H9 (cell line): ENCODE data around the gene DDX28. TPM values are rescaled to one million over a fixed set of nuclear protein-coding genes. Genes with fewer than 3 reads are reported as not detected.

Experiments used
- DNase-seq: peaks from one replicate; pipeline ENCODE4 v3.0.0-alpha.2; 2017
- H2AFZ ChIP-seq: one replicate; pipeline ENCODE4 v1.6.1; 2013; ENCODE audit warnings: mild to moderate bottlenecking, low read length, control low read depth, moderate library complexity
- H2AK5ac ChIP-seq: 2 replicates; pipeline ENCODE4 v1.6.1; 2013; ENCODE audit warnings: low read length, control low read depth, mixed read lengths; ENCODE audit not compliant: insufficient read length
- H2BK120ac ChIP-seq: one replicate; pipeline ENCODE4 v1.6.1; 2013; ENCODE audit warnings: low read depth, mild to moderate bottlenecking, low read length, control low read depth, inconsistent platforms; ENCODE audit not compliant: poor library complexity, severe bottlenecking
- H2BK12ac ChIP-seq: 2 replicates; pipeline ENCODE4 v1.6.1; 2013; ENCODE audit warnings: low read length, control low read depth, mixed read lengths, low read depth; ENCODE audit not compliant: insufficient read length
- H2BK15ac ChIP-seq: 2 replicates; pipeline ENCODE4 v1.6.1; 2013; ENCODE audit warnings: low read depth, low read length, control low read depth
- H2BK20ac ChIP-seq: one replicate; pipeline ENCODE4 v1.6.1; 2013; ENCODE audit warnings: low read depth, mild to moderate bottlenecking, low read length, control low read depth, inconsistent platforms; ENCODE audit not compliant: poor library complexity, severe bottlenecking
- H2BK5ac ChIP-seq: 2 replicates; pipeline ENCODE4 v1.6.1; 2013; ENCODE audit warnings: low read length, control low read depth, mixed read lengths; ENCODE audit not compliant: insufficient read length
- H3K14ac ChIP-seq: 2 replicates; pipeline ENCODE4 v1.6.1; 2013; ENCODE audit warnings: low read length, control low read depth; ENCODE audit not compliant: insufficient read depth
- H3K18ac ChIP-seq: 2 replicates; pipeline ENCODE4 v1.6.1; 2013; ENCODE audit warnings: low read depth, mild to moderate bottlenecking, mixed read lengths, low read length, control low read depth; ENCODE audit not compliant: insufficient read length
- H3K23ac ChIP-seq: 2 replicates; pipeline ENCODE4 v1.6.1; 2013; ENCODE audit warnings: low read length, control low read depth, mixed read lengths, low read depth; ENCODE audit not compliant: insufficient read length
- H3K23me2 ChIP-seq: 2 replicates; pipeline ENCODE4 v1.6.1; 2013; ENCODE audit warnings: low read depth, mild to moderate bottlenecking, mixed read lengths, low read length, control low read depth; ENCODE audit not compliant: insufficient read length, poor library complexity, severe bottlenecking
- H3K27ac ChIP-seq: 2 replicates; pipeline ENCODE4 v1.5.1; 2013; ENCODE audit warnings: low read length, control low read depth, mixed read lengths, low read depth; ENCODE audit not compliant: insufficient read length
- H3K27me3 ChIP-seq: 2 replicates; pipeline ENCODE4 v1.6.1; 2013; ENCODE audit warnings: low read length, control low read depth, inconsistent platforms; ENCODE audit not compliant: insufficient read depth
- H3K4ac ChIP-seq: 2 replicates; pipeline ENCODE4 v1.6.1; 2013; ENCODE audit warnings: low read depth, mild to moderate bottlenecking, control low read depth, inconsistent platforms, low read length, moderate library complexity
- H3K4me1 ChIP-seq: 2 replicates; pipeline ENCODE4 v1.6.1; 2013; ENCODE audit warnings: low read length, control low read depth, inconsistent platforms; ENCODE audit not compliant: insufficient read depth
- H3K4me2 ChIP-seq: 2 replicates; pipeline ENCODE4 v1.6.1; 2013; ENCODE audit warnings: low read length, control low read depth, mixed read lengths; ENCODE audit not compliant: insufficient read length, insufficient read depth
- H3K56ac ChIP-seq: 2 replicates; pipeline ENCODE4 v1.6.1; 2013; ENCODE audit warnings: low read depth, mild to moderate bottlenecking, mixed read lengths, low read length, control low read depth; ENCODE audit not compliant: insufficient read length
- H3K79me1 ChIP-seq: 2 replicates; pipeline ENCODE4 v1.6.1; 2013; ENCODE audit warnings: low read depth, mild to moderate bottlenecking, moderate library complexity, low read length, control low read depth, inconsistent platforms; ENCODE audit not compliant: insufficient read depth, poor library complexity, severe bottlenecking
- H3K79me2 ChIP-seq: 2 replicates; pipeline ENCODE4 v1.6.1; 2013; ENCODE audit warnings: low read length, control low read depth, inconsistent platforms; ENCODE audit not compliant: insufficient read depth
- H3K9ac ChIP-seq: 2 replicates; pipeline ENCODE4 v1.6.1; 2013; ENCODE audit warnings: low read length, control low read depth, mixed read lengths; ENCODE audit not compliant: insufficient read length; ENCODE audit errors: extremely low read depth
- H3K9me3 ChIP-seq: one replicate; pipeline ENCODE4 v1.6.1; 2013; ENCODE audit warnings: low read depth, low read length, inconsistent platforms; ENCODE audit not compliant: control insufficient read depth
- H3T11ph ChIP-seq: one replicate; pipeline ENCODE4 v1.6.1; 2013; ENCODE audit warnings: mild to moderate bottlenecking, low read length, control low read depth, inconsistent platforms
- H4K20me1 ChIP-seq: one replicate; pipeline ENCODE4 v1.6.1; 2013; ENCODE audit not compliant: control insufficient read depth, insufficient read length, insufficient read depth
- H4K5ac ChIP-seq: 2 replicates; pipeline ENCODE4 v1.6.1; 2013; ENCODE audit warnings: low read depth, mild to moderate bottlenecking, mixed read lengths, low read length, control low read depth; ENCODE audit not compliant: insufficient read length
- H4K8ac ChIP-seq: replicated peaks from 2 replicates; pipeline ENCODE4 v1.6.1; 2013; ENCODE audit warnings: low read length, control low read depth, mixed read lengths, low read depth; ENCODE audit not compliant: insufficient read length
- H4K91ac ChIP-seq: 2 replicates; pipeline ENCODE4 v1.6.1; 2013; ENCODE audit warnings: low read depth, mild to moderate bottlenecking, moderate library complexity, mixed read lengths, low read length, control low read depth; ENCODE audit not compliant: insufficient read length
- H3K27ac Mint-ChIP-seq, 3 experiments: 2 replicates in 2 of 3; 3 replicates in 1 of 3; pipeline ENCODE4 v1.8.0; 2020 to 2021; ENCODE audit warnings: mixed read lengths in 3 of 3, mild to moderate bottlenecking in 1 of 3, moderate library complexity in 1 of 3
- H3K27me3 Mint-ChIP-seq: 2 replicates; pipeline ENCODE4 v1.8.0; 2021; ENCODE audit warnings: low read depth, mild to moderate bottlenecking, moderate library complexity, mixed read lengths
- H3K36me3 Mint-ChIP-seq, 3 experiments: 2 replicates in 2 of 3; 3 replicates in 1 of 3; pipeline ENCODE4 v1.8.0; 2020 to 2021; ENCODE audit warnings: low read depth in 3 of 3, mixed read lengths in 3 of 3; ENCODE audit not compliant: insufficient read depth in 1 of 3
- H3K4me1 Mint-ChIP-seq, 2 experiments: 2 replicates each; pipeline ENCODE4 v1.8.0; 2020; ENCODE audit warnings: mixed read lengths in 2 of 2
- H3K4me3 Mint-ChIP-seq, 2 experiments: 2 replicates in 1 of 2; 3 replicates in 1 of 2; pipeline ENCODE4 v1.8.0; 2020 to 2021; ENCODE audit warnings: mild to moderate bottlenecking in 2 of 2, mixed read lengths in 2 of 2, moderate library complexity in 1 of 2
- H3K9me3 Mint-ChIP-seq, 2 experiments: 2 replicates in 1 of 2; 3 replicates in 1 of 2; pipeline ENCODE4 v1.8.0; 2020; ENCODE audit warnings: mild to moderate bottlenecking in 2 of 2, mixed read lengths in 2 of 2, moderate library complexity in 1 of 2
- CTCF ChIP-seq: fragments of 200-600 bp; sonication (generic); conservative IDR thresholded peaks from 3 replicates; pipeline ENCODE4 v1.8.0; 2021; ENCODE audit warnings: antibody characterized with exemption, mild to moderate bottlenecking
- WGBS: extraction: QIAGEN DNeasy Blood & Tissue Kit; methylation state at CpG from one replicate; pipeline ENCODE4 v1.1.7; 2013; ENCODE audit warnings: missing lambda C conversion rate, low lambda C conversion rate, mixed read lengths; ENCODE audit not compliant: insufficient read length; ENCODE audit errors: extremely low coverage; 5-methylcytosine and 5-hydroxymethylcytosine counted together
- total RNA-seq: library from RNA; stranded (reverse); gene quantifications from 2 replicates; pipeline ENCODE4 v1.2.1, GENCODE V29; 2021

The DDX28 gene
- total RNA-seq, 1 experiment from 2014 or later: 22.9 TPM

GRCh38 chr16:67982011-67982696 lies 40.9 kb downstream of the DDX28 start:
- H3K27me3 ChIP-seq: no peaks in the 10 kb centered on the region; the same call in 1 of the 2 replicates
- H3K56ac ChIP-seq: no peak overlapping the region
- H3K23me2 ChIP-seq: no peaks in the 10 kb centered on the region
- H3K79me2 ChIP-seq: no peaks in the 10 kb centered on the region
- Mint-ChIP-seq H3K27ac (peak overlapping the region in 1 of 3 experiments; percentile 52; a peak in 1 of 7 replicates), H3K27me3 (peaks cover 10% of the 10 kb centered on the region), H3K36me3 (no peaks in the 10 kb centered on the region), H3K9me3 (no peaks in the 10 kb centered on the region), H3K4me3 (no peak overlapping the region), H3K4me1 (peaks cover 6 to 8% of the 10 kb centered on the region in 2 experiments)
- no CpG with 5 or more reads among the region's 49 CpGs for WGBS
- no peak overlapping the region for H3K23ac ChIP-seq
- no peak overlapping the region for H2AFZ ChIP-seq
- H4K20me1 ChIP-seq: no peaks in the 10 kb centered on the region
- no peaks in the 10 kb centered on the region for H3K9me3 ChIP-seq
- H3K4me2 ChIP-seq: no peak overlapping the region
- no peak overlapping the region for H3K14ac ChIP-seq
- H4K5ac ChIP-seq: no peak overlapping the region
- H3K27ac ChIP-seq: no peak overlapping the region
- no peak overlapping the region for H2BK120ac ChIP-seq
- H3T11ph ChIP-seq: no peak overlapping the region
- no peak overlapping the region for H2BK15ac ChIP-seq
- DNase-seq: no peak
- no peak overlapping the region for H4K8ac ChIP-seq
- no peak overlapping the region for H4K91ac ChIP-seq
- no peak overlapping the region for H3K4ac ChIP-seq
- no peak overlapping the region for H2BK12ac ChIP-seq
- no peak overlapping the region for H2BK20ac ChIP-seq
- no peak overlapping the region for H2BK5ac ChIP-seq
- TF ChIP-seq CTCF: no peak
- H2AK5ac ChIP-seq: no peak overlapping the region
- no peaks in the 10 kb centered on the region for H3K79me1 ChIP-seq
- no peak overlapping the region for H3K18ac ChIP-seq
- H3K4me1 ChIP-seq: peaks cover 2% of the 10 kb centered on the region; the same call in 1 of the 2 replicates
- H3K9ac ChIP-seq: no peak overlapping the region
